Uterus (tissue), 4 donors: Measurements from ENCODE around the gene CD86. TPM values are rescaled to one million over a fixed set of nuclear protein-coding genes. Genes with fewer than 3 reads are reported as not detected.

Experiments
- DNase-seq, 2 donors: peaks; one replicate each; pipeline ENCODE4 v3.0.0-alpha.2; 2019 to 2020
- H3K27ac ChIP-seq, 2 donors: fragments of 200-600 bp; sonication (generic); 1 replicate in 1 of 2; 2 replicates in 1 of 2; pipeline ENCODE4 v1.5.1; 2016 to 2018
- H3K27me3 ChIP-seq, 2 donors: fragments of 200-600 bp; sonication (generic); one replicate each; pipeline ENCODE4 v1.5.1; 2018 to 2019; ENCODE audit warnings: control low read depth in 1 of 2
- H3K36me3 ChIP-seq, 2 donors: fragments of 200-600 bp; sonication (generic); one replicate each; pipeline ENCODE4 v1.5.1; 2019; ENCODE audit warnings: control low read depth in 1 of 2
- H3K4me1 ChIP-seq, 2 donors: fragments of 200-600 bp; sonication (generic); one replicate each; pipeline ENCODE4 v1.5.1; 2018 to 2019; ENCODE audit warnings: control low read depth in 1 of 2
- H3K4me3 ChIP-seq, 2 donors: fragments of 200-600 bp; sonication (generic); 1 replicate in 1 of 2; 2 replicates in 1 of 2; pipeline ENCODE4 v1.5.1; 2018 to 2019; ENCODE audit warnings: mild to moderate bottlenecking in 1 of 2
- H3K9me3 ChIP-seq, 2 donors: fragments of 200-600 bp; sonication (generic); one replicate each; pipeline ENCODE4 v1.5.1; 2019; ENCODE audit warnings: control low read depth in 1 of 2
- POLR2A ChIP-seq, 2 donors: fragments of 450-650 bp; IDR thresholded peaks; one replicate each; pipeline ENCODE4 v1.6.1; 2016; ENCODE audit warnings: antibody characterized with exemption in 2 of 2, mild to moderate bottlenecking in 1 of 2, moderate library complexity in 1 of 2
- intact Hi-C: fragments of 100-400 bp; cut with DNase I; formaldehyde crosslinking; loops from one replicate; pipeline ENCODE4 v1.15.1; 2023; ENCODE audit warnings: low total_unique reads
- total RNA-seq, 4 donors: library from RNA; depleted of rRNA in 3 of 4; stranded (reverse); fragments of >200 nt in 3 of 4; gene quantifications; one replicate each; pipeline versions ENCODE4 v1.1.0 to v1.2.4, GENCODE V29; 2014 to 2023
- TF ChIP-seq, protein P1 (sequence below), 4 experiments: fragments of 200-600 bp in 2 of 4; fragments of 450-650 bp in 2 of 4; sonication (generic) in 2 of 4; IDR thresholded peaks; one replicate each; pipeline ENCODE4 v1.5.1; 2016 to 2019; ENCODE audit warnings: antibody characterized with exemption in 4 of 4, mild to moderate bottlenecking in 2 of 4, moderate library complexity in 1 of 4
- donor health status: DM: yes; HTN: yes; CAD: no.

CD86 gene
- total RNA-seq, 4 donors from 2014 or later: 0.29 to 4.3 (median 3.0) TPM

- no peaks in the 10 kb centered on the region for H3K4me1 ChIP-seq
- intact Hi-C loops: no loop called here
- no peak within 1 kb of the TSS for H3K27ac ChIP-seq
- DNase-seq: no peak
- no peaks in the 10 kb centered on the region for H3K9me3 ChIP-seq
- H3K36me3 ChIP-seq: no peaks in the 10 kb centered on the region
- peaks cover 0 to 3% of the 10 kb centered on the region in 2 donors for H3K27me3 ChIP-seq
- TF ChIP-seq, protein P1, sequence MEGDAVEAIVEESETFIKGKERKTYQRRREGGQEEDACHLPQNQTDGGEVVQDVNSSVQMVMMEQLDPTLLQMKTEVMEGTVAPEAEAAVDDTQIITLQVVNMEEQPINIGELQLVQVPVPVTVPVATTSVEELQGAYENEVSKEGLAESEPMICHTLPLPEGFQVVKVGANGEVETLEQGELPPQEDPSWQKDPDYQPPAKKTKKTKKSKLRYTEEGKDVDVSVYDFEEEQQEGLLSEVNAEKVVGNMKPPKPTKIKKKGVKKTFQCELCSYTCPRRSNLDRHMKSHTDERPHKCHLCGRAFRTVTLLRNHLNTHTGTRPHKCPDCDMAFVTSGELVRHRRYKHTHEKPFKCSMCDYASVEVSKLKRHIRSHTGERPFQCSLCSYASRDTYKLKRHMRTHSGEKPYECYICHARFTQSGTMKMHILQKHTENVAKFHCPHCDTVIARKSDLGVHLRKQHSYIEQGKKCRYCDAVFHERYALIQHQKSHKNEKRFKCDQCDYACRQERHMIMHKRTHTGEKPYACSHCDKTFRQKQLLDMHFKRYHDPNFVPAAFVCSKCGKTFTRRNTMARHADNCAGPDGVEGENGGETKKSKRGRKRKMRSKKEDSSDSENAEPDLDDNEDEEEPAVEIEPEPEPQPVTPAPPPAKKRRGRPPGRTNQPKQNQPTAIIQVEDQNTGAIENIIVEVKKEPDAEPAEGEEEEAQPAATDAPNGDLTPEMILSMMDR (IDR thresholded peaks at IDR 0.05): no peak
- no peak for TF ChIP-seq POLR2A (IDR thresholded peaks at IDR 0.05)
- H3K4me3 ChIP-seq: no peak within 1 kb of the TSS
Measured at GRCh38 chr3:122021811-122022401, 33.3 kb upstream of the CD86 start, which contains the start of gene ILDR1. TSS of gene ILDR1 (minus strand) at chr3:122022247. CDS start at chr3:122022077, 170 bp downstream.

GRCh38 chr3:122023335-122023910 is 31.7 kb upstream of the CD86 start:
- TF ChIP-seq, protein P1 (IDR thresholded peaks at IDR 0.05): no peak
- TF ChIP-seq POLR2A (IDR thresholded peaks at IDR 0.05): no peak
- DNase-seq: no peak
- no peak overlapping the region for H3K27ac ChIP-seq
- no peaks in the 10 kb centered on the region for H3K9me3 ChIP-seq
- H3K36me3 ChIP-seq: no peaks in the 10 kb centered on the region
- H3K4me1 ChIP-seq: no peaks in the 10 kb centered on the region
- intact Hi-C loops: no loop called here
- H3K4me3 ChIP-seq: no peak overlapping the region
- peaks cover 0 to 3% of the 10 kb centered on the region in 2 donors for H3K27me3 ChIP-seq

DNA sequence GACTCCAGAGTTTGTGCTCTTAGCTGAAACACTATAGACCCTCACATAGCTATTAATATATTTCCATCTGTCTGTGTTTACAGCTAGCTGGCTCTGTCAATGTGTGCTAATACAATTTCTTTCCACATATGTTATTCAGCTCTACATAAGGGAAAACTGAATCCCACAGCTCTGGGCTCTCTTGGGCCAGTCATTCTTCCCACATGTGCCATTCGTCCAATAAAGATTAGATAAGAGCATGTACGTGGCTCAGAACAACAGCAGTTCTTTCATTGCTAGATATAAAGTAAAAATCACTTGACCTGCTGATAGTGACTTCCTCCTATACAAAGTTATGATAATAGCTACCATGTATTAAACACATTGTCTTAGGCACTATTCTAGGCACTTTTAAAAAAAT is 30.4 kb upstream of the CD86 start:
- Histone ChIP-seq H3K4me3 (no peak overlapping the region), H3K27me3 (peaks cover 0 to 3% of the 10 kb centered on the region in 2 donors), H3K4me1 (no peaks in the 10 kb centered on the region), H3K9me3 (no peaks in the 10 kb centered on the region), H3K36me3 (no peaks in the 10 kb centered on the region), H3K27ac (no peak overlapping the region)
- TF ChIP-seq, protein P1 (IDR thresholded peaks at IDR 0.05): no peak
- no peak for DNase-seq
- intact Hi-C loops: no loop called here

DNA sequence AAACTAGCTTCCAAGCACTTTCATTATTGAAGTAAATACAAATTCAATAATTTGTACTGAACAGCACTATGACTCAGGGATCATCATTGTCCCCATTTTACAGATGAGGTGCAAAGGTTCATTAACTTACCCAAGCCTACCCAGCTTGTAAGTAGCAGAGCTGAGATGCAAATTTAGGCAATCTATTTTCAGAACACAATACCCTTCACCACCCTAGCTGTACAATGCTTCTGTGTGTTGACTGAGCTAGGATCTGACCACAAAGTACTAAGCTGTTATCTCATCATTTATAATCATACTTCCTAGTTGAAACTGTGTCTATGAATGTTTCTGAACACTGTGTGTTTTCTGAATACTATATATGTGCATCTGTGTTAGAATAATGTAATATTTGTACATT is 29.9 kb upstream of the CD86 start:
- H3K4me3 ChIP-seq: no peak overlapping the region
- intact Hi-C loops: no loop called here
- H3K36me3 ChIP-seq: no peaks in the 10 kb centered on the region
- TF ChIP-seq POLR2A (IDR thresholded peaks at IDR 0.05): no peak
- TF ChIP-seq, protein P1 (IDR thresholded peaks at IDR 0.05): no peak
- no peaks in the 10 kb centered on the region for H3K4me1 ChIP-seq
- H3K27ac ChIP-seq: no peak overlapping the region
- peaks cover 0 to 3% of the 10 kb centered on the region in 2 donors for H3K27me3 ChIP-seq
- no peak for DNase-seq
- H3K9me3 ChIP-seq: no peaks in the 10 kb centered on the region

DNA sequence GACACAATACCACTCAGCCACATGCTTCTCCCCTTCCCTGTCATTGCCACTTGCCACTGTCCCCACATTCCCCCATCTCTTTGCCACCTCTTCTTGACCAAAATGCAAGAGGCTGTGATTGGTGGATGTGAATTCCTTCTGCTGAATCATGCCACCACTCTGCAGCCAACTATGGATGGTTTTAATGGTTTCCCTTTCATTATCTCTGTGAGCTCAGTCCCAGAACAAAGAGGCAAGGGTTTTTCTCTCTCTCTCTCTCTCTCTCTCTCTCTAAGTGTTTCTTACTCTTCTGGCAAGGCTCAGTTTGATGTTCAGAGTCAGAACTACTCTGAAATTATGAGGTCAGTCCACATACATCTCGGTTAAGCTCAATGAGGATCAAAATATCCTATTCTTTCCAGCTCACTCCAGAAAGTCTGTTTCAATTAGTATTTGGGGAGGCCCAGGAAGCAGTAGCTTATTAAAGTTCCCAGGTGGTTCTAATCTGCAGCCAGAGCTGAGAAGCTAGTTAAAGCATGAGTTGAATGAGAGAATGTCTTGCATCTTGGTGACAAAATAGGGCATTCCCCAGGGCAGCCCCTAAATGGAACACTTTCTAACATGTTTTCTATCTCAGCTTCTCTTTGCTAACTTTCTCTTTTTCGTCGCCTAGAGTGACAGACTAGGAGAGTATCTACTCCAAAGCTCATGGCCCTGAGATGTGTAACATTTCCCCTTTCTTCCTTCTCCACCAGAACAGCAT is 24.6 kb upstream of the CD86 start:
- Histone ChIP-seq H3K27me3 (no peaks in the 10 kb centered on the region), H3K27ac (no peak overlapping the region), H3K4me1 (no peaks in the 10 kb centered on the region), H3K36me3 (no peaks in the 10 kb centered on the region), H3K9me3 (no peaks in the 10 kb centered on the region), H3K4me3 (no peak overlapping the region)
- DNase-seq: no peak
- intact Hi-C loops: no loop called here
- no peak for TF ChIP-seq POLR2A (IDR thresholded peaks at IDR 0.05)
- TF ChIP-seq, protein P1 (IDR thresholded peaks at IDR 0.05): no peak
